Measurements from ENCODE around the gene FEV. TPM values are rescaled to one million over a fixed set of nuclear protein-coding genes. Genes with fewer than 3 reads are reported as not detected.

The FEV gene
- total RNA-seq, 6 donors from 2014 or later = not detected

GRCh38 chr2:218961229-218961628, 23.8 kb downstream of the FEV start:
- TF ChIP-seq POLR2AphosphoS5 (IDR thresholded peaks at IDR 0.05) = no peak
- TF ChIP-seq POLR2A (IDR thresholded peaks at IDR 0.05) = no peak
- no peak for TF ChIP-seq CTCF (IDR thresholded peaks at IDR 0.05)
- TF ChIP-seq EP300 (IDR thresholded peaks at IDR 0.05) = no peak
- Histone ChIP-seq H3K4me1 (peaks cover 14 to 28% (median 20%) of the 10 kb centered on the region in 4 donors), H3K27ac (no peak overlapping the region), H3K4me3 (no peak overlapping the region), H3K27me3 (peaks cover 0 to 60% (median 35%) of the 10 kb centered on the region in 4 donors), H3K9me3 (no peaks in the 10 kb centered on the region), H3K36me3 (no peaks in the 10 kb centered on the region)
- ATAC-seq (ENCODE audit: low FRiP score in 2 of 2) = no peak
- DNase-seq = no peak
- 13% methylated on average over 4 of the region's 4 CpGs for WGBS, 2 donors

GRCh38 chr2:218960309-218961165, 24.4 kb downstream of the FEV start:
- Histone ChIP-seq H3K4me3 (peak overlapping the region in 1 of 4 donors; percentile 37), H3K4me1 (peaks cover 14 to 28% (median 20%) of the 10 kb centered on the region in 4 donors), H3K27ac (no peak overlapping the region), H3K27me3 (peaks cover 0 to 60% (median 35%) of the 10 kb centered on the region in 4 donors), H3K36me3 (no peaks in the 10 kb centered on the region), H3K9me3 (no peaks in the 10 kb centered on the region)
- TF ChIP-seq POLR2AphosphoS5 (IDR thresholded peaks at IDR 0.05) (no peak), POLR2A (IDR thresholded peaks at IDR 0.05) (no peak), EP300 (IDR thresholded peaks at IDR 0.05) (no peak), CTCF (IDR thresholded peaks at IDR 0.05) (no peak)
- 6 to 7% methylated on average over 13 to 28 of the region's 87 CpGs for WGBS, 2 donors
- no peak for ATAC-seq (ENCODE audit: low FRiP score in 2 of 2)
- DNase-seq = peak in 1 of 2 donors; percentile 83

GRCh38 chr2:218959761-218960308, 25.1 kb downstream of the FEV start:
- H3K4me3 ChIP-seq = peak overlapping the region in 3 of 4 donors; percentile 37 to 48 (median 47)
- H3K36me3 ChIP-seq = no peaks in the 10 kb centered on the region
- H3K27ac ChIP-seq = no peak overlapping the region
- 3 to 4% methylated on average over 8 to 27 of the region's 67 CpGs for WGBS, 2 donors
- H3K27me3 ChIP-seq = peaks cover 0 to 58% (median 35%) of the 10 kb centered on the region in 4 donors
- no peak for ATAC-seq (ENCODE audit: low FRiP score in 2 of 2)
- no peak for DNase-seq
- TF ChIP-seq CTCF (IDR thresholded peaks at IDR 0.05) (no peak), POLR2AphosphoS5 (IDR thresholded peaks at IDR 0.05) (no peak), EP300 (IDR thresholded peaks at IDR 0.05) (no peak), POLR2A (IDR thresholded peaks at IDR 0.05) (no peak)
- peaks cover 14 to 28% (median 20%) of the 10 kb centered on the region in 4 donors for H3K4me1 ChIP-seq
- no peaks in the 10 kb centered on the region for H3K9me3 ChIP-seq

GRCh38 chr2:218959141-218959731, 25.7 kb downstream of the FEV start, which contains the start of gene CDK5R2:
Gene CDK5R2, plus strand, starts transcription at chr2:218959666. Its CDS starts 155 bp downstream, at chr2:218959821.
- no peak for TF ChIP-seq POLR2AphosphoS5 (IDR thresholded peaks at IDR 0.05)
- no peak for TF ChIP-seq CTCF (IDR thresholded peaks at IDR 0.05)
- TF ChIP-seq POLR2A (IDR thresholded peaks at IDR 0.05) = no peak
- TF ChIP-seq EP300 (IDR thresholded peaks at IDR 0.05) = no peak
- Histone ChIP-seq H3K27ac (no peak within 1 kb of the TSS), H3K4me3 (peak within 1 kb of the TSS in 3 of 4 donors; percentile 37 to 48 (median 47)), H3K27me3 (peaks cover 0 to 58% (median 35%) of the 10 kb centered on the region in 4 donors), H3K36me3 (no peaks in the 10 kb centered on the region), H3K9me3 (no peaks in the 10 kb centered on the region), H3K4me1 (peaks cover 14 to 28% (median 20%) of the 10 kb centered on the region in 4 donors)
- DNase-seq (peak; percentile 51 to 92), ATAC-seq (ENCODE audit: low FRiP score in 2 of 2) (peak in 1 of 2 donors; percentile 76)
- WGBS, 2 donors = 0 to 1% methylated on average over 3 to 37 of the region's 37 CpGs
